Activated T-helper 9 cell treated with anti-CD3 and anti-CD28 coated beads, Interleukin-2, amount 50 U/mL, for 16 hours (primary cell): ENCODE results near the gene MMAA.
"Not testable (repeated sequence)": the region's sequence is repeated elsewhere in the genome, so short reads cannot be mapped to it uniquely, and the experiment has no call there.

Experiments
- DNase-seq: peaks from one replicate; pipeline ENCODE4 v3.0.0-alpha.2; 2020; ENCODE audit warnings: low read depth

Gene MMAA

GRCh38 chr4:145635117-145635516 lies 15.9 kb downstream of the MMAA start:
- DNase-seq = no peak

DNA sequence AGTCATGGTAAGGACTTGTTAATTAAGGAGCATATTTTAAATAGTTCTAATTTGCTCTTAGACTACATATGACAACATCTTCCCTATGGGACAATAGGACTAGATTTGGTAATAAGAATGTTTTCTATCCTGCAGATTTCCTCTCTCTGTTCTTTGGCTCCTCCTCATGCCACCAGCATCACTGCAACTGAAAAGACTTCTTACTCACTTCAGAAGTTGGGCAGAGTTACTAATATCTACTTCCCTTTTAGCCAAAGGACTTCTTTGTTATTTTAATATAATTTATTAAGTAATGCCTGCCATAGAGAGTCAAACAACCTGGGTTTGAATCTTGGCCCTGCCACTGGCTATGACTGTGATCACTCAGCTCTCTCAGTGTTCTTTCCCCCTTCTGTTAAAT lies 16.4 kb downstream of the MMAA start:
- DNase-seq = no peak

- DNase-seq = no peak
Observed at GRCh38 chr4:145639186-145639698, 20.1 kb downstream of the MMAA start.

DNA sequence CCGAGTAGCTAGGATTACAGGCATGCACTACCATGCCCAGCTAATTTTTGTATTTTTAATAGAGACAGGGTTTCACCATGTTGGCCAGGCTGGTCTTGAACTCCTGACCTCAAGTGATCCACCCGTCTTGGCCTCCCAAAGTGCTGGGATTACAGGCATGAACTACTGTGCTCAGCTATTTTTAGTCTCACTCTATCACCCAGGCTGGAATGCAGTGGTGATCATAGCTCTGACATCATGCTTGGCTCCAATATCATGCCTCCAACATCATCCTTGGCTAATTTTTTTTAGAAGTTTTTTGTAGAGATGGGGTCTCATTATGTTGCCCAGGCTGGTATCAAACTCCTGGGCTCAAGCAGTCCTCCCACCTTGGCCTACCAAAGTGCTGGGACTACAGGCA lies 21.1 kb downstream of the MMAA start:
- not testable (repeated sequence) for DNase-seq

DNA sequence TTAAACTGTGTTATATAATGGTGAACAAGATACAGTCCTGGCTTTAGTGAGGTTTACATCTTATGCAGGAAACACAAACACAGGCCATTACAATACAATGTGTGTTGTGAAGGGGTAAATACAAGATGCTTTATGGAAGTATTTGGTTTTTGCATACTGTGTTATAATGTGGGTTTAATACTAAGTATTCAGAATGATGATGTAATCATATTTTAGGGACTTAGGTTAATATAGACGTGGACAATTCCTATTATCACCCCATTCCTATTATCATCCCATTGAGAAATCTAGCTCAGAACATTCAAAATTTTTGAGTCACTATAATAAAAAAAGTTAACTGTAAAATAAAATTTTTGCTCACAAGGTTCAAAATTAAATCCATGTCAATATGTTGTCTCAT lies 24.1 kb downstream of the MMAA start:
- no peak for DNase-seq

- DNase-seq = no peak
Observed at GRCh38 chr4:145644699-145645098, 25.5 kb downstream of the MMAA start.

DNA sequence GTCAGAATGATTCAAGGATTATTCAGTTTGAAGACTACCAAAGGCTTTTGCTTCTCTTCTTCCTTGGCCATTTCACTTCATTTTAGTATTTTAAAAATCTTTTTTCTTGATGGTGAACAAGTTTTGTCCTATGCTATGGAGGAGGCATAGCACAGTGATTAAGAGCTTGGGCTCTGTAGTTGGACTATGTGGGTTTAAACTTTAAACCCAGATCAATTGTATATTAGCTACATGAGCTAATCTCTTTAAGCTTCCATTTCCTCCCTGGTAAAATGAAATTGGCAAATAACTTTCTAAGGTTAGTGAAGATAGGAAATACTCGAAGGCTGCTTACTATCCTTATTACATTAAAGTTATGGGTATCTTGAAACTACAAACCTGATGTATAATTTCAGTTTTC lies 37.0 kb downstream of the MMAA start:
- no peak for DNase-seq

DNA sequence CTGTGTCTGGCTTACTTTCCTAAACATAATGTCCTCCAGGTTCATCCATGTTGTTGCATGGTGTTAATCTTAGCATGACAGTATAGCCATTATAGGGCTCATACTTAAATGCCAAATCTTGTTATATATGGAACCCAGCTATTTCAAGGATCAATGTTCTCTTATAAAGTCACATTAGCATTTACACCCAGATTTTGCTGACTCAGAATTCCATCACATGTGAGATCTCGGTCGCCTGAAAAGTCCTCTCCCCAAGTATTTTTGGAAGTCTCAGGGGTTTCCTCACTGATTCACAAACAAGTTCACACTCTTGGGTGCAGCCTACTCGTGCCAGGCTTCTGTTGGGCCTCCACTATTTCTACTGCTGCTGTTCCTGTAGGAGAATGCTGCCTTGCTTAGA lies 40.9 kb downstream of the MMAA start:
- DNase-seq = no peak

- DNase-seq = no peak
Observed at GRCh38 chr4:145663194-145663593, 44.0 kb downstream of the MMAA start.

DNA sequence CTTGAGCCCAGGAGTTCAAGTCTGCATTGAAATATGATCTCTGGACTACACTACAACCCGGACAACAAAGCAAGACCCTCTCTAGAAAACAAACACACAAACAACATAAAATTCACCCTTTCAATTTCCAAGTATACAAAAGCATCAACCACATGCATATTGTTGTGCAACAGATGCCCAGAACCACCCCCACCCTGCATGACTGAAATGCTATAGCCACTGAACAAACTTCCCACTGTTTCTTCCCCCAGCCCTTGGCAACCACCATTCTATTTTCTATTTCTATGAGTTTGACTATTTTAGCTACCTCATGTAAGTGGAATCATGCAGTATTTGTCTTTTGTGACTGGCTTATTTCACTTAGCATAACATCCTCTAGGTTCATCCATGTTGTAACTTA lies 46.6 kb downstream of the MMAA start:
- no peak for DNase-seq

- no peak for DNase-seq
Observed at GRCh38 chr4:145670422-145670821, 51.2 kb downstream of the MMAA start.

DNA sequence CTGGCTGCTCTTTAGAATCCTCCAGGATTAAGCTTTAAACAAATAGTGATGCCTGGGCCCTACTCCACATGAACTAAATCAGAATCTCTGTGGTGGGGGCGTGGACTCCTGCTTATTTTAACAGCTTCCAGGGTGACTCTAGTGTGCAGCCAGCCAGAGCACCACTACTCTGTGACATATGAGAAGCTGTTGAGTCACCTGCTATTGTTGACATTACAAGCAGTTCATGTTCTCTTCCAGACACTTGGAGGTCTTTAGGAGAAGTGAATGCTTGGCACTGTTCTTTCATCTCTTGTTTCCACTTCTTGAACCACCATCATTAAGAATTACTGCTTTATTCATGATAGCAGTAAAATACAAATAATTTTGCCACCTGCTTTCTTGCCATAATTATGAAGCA lies 60.3 kb downstream of the MMAA start:
- no peak for DNase-seq

DNA sequence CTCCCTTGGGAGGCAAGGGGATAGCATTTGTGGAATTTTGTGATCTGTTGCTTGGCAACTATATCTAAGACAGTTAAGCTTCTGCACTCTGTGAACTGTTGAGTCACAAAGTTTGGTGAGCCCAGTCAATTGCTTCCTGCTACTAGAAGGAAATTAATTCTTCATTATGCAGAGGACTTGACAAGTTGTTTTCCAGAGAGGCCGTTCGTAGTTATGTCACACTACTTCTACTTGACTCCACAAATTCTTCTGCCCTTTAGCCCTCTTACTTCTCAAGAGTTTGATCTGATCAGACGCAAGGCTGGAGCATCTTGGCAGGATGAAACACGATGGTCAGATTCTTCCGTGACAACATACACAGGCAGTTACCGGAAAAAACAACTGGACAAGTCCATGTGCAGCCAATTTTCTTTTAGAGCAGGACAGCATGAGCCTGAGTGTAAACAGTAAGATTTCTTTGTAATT lies 60.8 kb downstream of the MMAA start, which contains the start of gene C4orf51:
Gene C4orf51 (plus strand): TSS at position 156 of the 465 bp plus-strand sequence. CDS start 58 bp downstream, at position 214.
- no peak for DNase-seq

DNA sequence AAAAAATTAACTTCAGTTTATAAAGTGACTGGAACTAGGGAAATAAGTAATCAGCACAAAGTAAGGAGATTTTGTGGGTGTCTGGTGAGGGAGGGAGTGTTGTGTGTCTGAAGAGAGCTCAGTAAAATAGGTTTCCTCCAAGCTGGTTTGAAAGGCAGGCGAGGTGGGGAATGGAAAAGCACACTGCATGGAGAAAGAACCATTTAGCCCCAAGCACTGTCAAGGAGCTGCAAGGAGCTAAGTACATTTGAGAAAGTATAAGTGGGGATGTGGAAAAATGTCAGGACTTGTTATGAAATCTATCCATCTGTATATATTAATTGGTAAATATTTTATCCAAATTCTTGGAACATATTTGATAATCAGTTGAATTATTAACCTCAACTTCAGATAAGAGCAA lies 61.7 kb downstream of the MMAA start:
- DNase-seq = no peak

DNA sequence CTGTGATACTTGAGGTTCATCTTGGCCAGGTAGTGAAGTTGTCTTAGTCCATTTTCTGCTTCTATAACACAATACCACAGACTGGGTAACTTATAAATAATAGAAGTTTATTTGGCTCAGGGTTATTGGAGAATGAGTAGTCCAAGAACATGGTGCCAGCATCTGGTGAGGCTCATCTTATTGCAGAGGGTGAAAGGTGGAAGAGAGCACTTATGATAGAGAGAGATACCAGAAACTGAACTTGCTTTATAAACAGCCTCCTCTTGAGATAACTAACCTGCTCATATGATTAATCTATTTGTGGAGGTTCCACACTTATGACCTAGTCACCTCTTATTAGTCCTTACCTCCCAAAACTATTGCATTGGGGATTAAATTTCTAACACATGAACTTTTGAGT lies 62.3 kb downstream of the MMAA start:
- no peak for DNase-seq

GRCh38 chr4:145681956-145682355 lies 62.8 kb downstream of the MMAA start:
- no peak for DNase-seq

GRCh38 chr4:145686991-145687390 lies 67.8 kb downstream of the MMAA start:
- DNase-seq = no peak

DNA sequence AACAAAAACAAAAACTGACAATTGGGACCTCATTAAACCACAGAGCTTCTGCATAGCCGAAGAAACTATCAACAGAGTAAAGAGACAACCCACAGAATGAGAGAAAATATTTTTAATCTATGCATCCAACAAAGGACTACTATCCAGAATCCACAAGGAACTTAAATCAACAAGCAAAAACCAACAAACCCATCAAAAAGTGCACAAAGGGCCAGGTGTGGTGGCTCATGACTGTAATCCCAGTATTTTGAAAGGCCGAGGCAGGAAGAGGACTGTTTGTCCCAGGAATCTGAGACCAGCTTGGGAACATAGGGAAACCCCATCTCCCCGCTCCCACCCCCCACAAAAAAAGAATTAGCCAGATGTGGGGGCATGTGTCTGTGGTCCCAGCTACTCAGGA lies 71.4 kb downstream of the MMAA start:
- DNase-seq = no peak

- not testable (repeated sequence) for DNase-seq
Observed at GRCh38 chr4:145691416-145691815, 72.2 kb downstream of the MMAA start.

DNA sequence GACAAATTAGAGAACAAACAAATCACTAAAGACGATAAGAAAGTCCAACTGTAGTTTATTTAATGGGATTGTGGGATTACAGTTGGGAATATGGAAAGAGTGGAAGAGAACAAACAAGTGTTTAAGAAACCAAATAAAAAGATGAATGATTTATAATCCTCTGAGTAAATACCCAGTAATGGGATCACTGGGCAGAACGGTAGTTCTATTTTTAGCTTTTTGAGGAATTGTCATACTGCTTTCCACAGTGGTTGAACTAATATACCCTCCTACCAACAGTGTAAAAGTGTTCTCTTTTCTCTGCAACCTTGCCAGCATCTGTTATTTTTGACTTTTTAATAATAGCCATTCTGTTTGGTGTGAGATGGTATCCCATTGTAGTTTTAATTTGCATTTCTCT lies 75.7 kb downstream of the MMAA start:
- DNase-seq = no peak

DNA sequence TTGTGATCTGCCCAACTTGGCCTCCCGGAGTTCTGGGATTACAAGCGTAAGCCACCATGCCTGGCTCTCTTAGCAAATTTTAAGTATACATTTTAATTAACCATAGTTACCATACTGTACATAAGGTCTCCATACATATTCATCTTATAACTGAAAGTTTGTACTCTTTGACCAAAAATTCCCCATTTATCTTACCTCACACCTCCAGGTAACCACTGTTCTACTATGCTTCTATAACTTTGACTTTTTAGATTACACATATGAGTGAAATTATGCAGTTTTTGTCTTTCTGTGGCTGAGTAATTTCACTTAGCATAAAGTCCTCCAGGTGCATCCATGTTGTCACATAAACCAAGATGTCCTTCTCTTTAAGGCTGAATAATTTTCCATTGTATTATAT lies 78.1 kb downstream of the MMAA start:
- DNase-seq = no peak

- no peak for DNase-seq
Observed at GRCh38 chr4:145698507-145698906, 79.3 kb downstream of the MMAA start.

DNA sequence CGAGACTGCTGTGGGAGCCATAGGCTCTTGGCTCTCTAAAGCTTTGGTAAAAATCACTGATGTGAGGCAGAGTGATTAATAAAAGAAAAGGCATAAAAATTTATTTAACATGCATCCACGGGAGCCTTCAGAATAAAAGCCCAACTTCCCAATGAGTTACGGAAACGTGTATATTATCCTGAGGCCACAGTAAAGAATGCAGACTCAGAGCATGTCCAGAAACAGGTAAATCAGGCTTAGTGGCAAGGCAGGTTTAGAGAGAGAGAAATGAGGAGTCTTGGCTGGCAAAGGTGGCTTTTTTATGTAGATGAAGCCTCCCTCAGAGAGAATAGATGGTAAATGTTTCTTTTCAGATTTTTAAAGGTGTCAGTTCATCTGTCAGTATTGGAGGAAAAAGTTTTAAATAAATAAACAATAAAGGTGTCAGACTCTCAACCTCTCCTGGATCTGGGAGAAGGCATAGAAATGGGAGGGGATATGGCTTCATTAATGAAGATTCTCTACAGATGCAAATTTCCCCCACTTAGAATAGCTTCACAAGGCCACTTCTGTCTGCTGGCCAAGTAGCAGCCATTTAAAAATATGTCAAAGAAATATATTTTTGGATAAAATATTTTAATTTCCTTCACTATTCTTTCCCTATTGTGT lies 84.8 kb downstream of the MMAA start:
- DNase-seq = no peak

- no peak for DNase-seq
Observed at GRCh38 chr4:145709336-145709735, 90.2 kb downstream of the MMAA start.
